Stomach (tissue), 4 donors: ENCODE results near the gene DGKK.

Source experiments
- EP300 ChIP-seq: sonication (generic); formaldehyde crosslinking; IDR thresholded peaks from one replicate; pipeline ENCODE4 v1.6.1; 2017; ENCODE audit warnings: antibody characterized with exemption
- POLR2A ChIP-seq, 4 donors: fragments of 450-650 bp; IDR thresholded peaks; one replicate each; pipeline ENCODE4 v1.6.1; 2016; ENCODE audit warnings: antibody characterized with exemption in 4 of 4, control low read depth in 2 of 4, mild to moderate bottlenecking in 1 of 4, moderate library complexity in 1 of 4
- TF ChIP-seq, protein P1 (sequence below), 7 experiments: fragments of 450-650 bp in 4 of 7; fragments of 200-600 bp in 3 of 7; sonication (generic) in 3 of 7; IDR thresholded peaks; one replicate each; pipeline ENCODE4 v1.5.1; 2016 to 2019; ENCODE audit warnings: antibody characterized with exemption in 7 of 7, control low read depth in 2 of 7, mild to moderate bottlenecking in 1 of 7

DNA sequence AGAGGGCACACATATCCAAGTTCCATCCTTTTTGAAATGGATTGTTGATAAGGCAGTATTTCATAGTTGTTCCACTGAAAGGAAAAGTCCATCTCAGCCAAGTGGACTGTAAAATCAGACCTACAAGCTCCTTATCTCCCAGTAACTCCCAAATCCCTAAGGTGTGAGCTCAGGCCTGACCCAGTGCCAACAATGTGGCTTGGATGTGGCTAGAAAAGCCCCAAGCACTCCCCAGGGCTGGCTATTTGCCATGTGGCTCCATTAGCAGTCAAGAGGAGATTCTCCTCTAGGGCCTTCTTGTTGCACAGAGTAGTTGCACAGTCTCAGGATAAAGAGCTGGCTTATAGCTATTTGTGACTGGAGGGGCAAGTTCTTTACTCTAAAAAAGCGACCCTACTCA, 25.0 kb upstream of the DGKK start:
- TF ChIP-seq, protein P1, sequence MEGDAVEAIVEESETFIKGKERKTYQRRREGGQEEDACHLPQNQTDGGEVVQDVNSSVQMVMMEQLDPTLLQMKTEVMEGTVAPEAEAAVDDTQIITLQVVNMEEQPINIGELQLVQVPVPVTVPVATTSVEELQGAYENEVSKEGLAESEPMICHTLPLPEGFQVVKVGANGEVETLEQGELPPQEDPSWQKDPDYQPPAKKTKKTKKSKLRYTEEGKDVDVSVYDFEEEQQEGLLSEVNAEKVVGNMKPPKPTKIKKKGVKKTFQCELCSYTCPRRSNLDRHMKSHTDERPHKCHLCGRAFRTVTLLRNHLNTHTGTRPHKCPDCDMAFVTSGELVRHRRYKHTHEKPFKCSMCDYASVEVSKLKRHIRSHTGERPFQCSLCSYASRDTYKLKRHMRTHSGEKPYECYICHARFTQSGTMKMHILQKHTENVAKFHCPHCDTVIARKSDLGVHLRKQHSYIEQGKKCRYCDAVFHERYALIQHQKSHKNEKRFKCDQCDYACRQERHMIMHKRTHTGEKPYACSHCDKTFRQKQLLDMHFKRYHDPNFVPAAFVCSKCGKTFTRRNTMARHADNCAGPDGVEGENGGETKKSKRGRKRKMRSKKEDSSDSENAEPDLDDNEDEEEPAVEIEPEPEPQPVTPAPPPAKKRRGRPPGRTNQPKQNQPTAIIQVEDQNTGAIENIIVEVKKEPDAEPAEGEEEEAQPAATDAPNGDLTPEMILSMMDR (IDR thresholded peaks at IDR 0.05): no peak
- no peak for TF ChIP-seq EP300
- no peak for TF ChIP-seq POLR2A (IDR thresholded peaks at IDR 0.05)
